Adipose tissue (tissue), 3 donors: ENCODE results near the gene RPLP2. TPM values are rescaled to one million over a fixed set of nuclear protein-coding genes. Genes with fewer than 3 reads are reported as not detected.

Experiments
- H3K27ac ChIP-seq: one replicate; pipeline ENCODE4 v1.5.1; 2013; ENCODE audit warnings: low read depth, low read length
- WGBS, 3 donors: extraction: QIAGEN DNeasy Blood & Tissue Kit; methylation state at CpG; one replicate each; pipeline ENCODE4 v1.1.7; 2013; 5-methylcytosine and 5-hydroxymethylcytosine counted together
- polyA plus RNA-seq, 3 donors: library from polyadenylated mRNA; stranded (reverse); fragments of 200-250 nt; gene quantifications; one replicate each; pipeline ENCODE4 v1.2.3, GENCODE V29; 2013
- donor health status: healthy with polysubstance abuse.
- donor health status: Bipolar disorder and iron deficiency.
- donor health status: healthy.

Gene RPLP2
- polyA plus RNA-seq, 3 donors: 1,158 to 3,822 (median 2,898) TPM

GRCh38 chr11:839875-840617 is 30.3 kb downstream of the RPLP2 start:
- WGBS, 3 donors: 56 to 83% (median 81%) methylated on average over 22 to 25 of the region's 25 CpGs
- H3K27ac ChIP-seq: no peak overlapping the region

- WGBS, 3 donors: 0% methylated on average over 18 to 27 of the region's 27 CpGs
- H3K27ac ChIP-seq: no peak overlapping the region
Measured at GRCh38 chr11:841981-842369, 32.2 kb downstream of the RPLP2 start.

- WGBS, 3 donors: 0 to 1% (median 0%) methylated on average over 77 to 87 of the region's 87 CpGs
- H3K27ac ChIP-seq: peak within 1 kb of the TSS; percentile 87
Measured at GRCh38 chr11:842370-843002, 32.7 kb downstream of the RPLP2 start, which contains the start of the genes POLR2L and TSPAN4. POLR2L (minus strand) TSS chr11:842529; CDS start chr11:842508, 21 bp downstream. TSPAN4 (plus strand) TSS chr11:842852; CDS start chr11:850305, 7,453 bp downstream.

- 0 to 1% (median 1%) methylated on average over 35 to 53 of the region's 53 CpGs for WGBS, 3 donors
- peak overlapping the region; percentile 78 for H3K27ac ChIP-seq
Measured at GRCh38 chr11:843086-843734, 33.4 kb downstream of the RPLP2 start.

GRCh38 chr11:843818-844692 is 34.3 kb downstream of the RPLP2 start:
- 3 to 7% (median 5%) methylated on average over 22 to 25 of the region's 25 CpGs for WGBS, 3 donors
- H3K27ac ChIP-seq: peak overlapping the region; percentile 78

GRCh38 chr11:844693-845644 is 35.2 kb downstream of the RPLP2 start:
- 21 to 44% (median 25%) methylated on average over 26 to 31 of the region's 31 CpGs for WGBS, 3 donors
- H3K27ac ChIP-seq: peak overlapping the region; percentile 68

- 44 to 67% (median 49%) methylated on average over 8 of the region's 8 CpGs for WGBS, 3 donors
- H3K27ac ChIP-seq: no peak overlapping the region
Measured at GRCh38 chr11:845872-846495, 36.2 kb downstream of the RPLP2 start.

- whole genome bisulfite sequencing, 3 donors: 71 to 83% (median 71%) methylated on average over 11 of the region's 11 CpGs
- H3K27ac ChIP-seq: no peak overlapping the region
Measured at GRCh38 chr11:846496-847098, 36.8 kb downstream of the RPLP2 start.

GRCh38 chr11:847876-848275 is 38.1 kb downstream of the RPLP2 start:
- WGBS, 3 donors: 74 to 83% (median 77%) methylated on average over 17 to 18 of the region's 18 CpGs

GRCh38 chr11:848380-848931 is 38.7 kb downstream of the RPLP2 start:
- H3K27ac ChIP-seq: no peak overlapping the region
- WGBS, 3 donors: 32 to 39% (median 34%) methylated on average over 14 of the region's 14 CpGs

More at GRCh38 chr11:847876-848275, 38.1 kb downstream of the RPLP2 start:
- no peak overlapping the region for H3K27ac ChIP-seq

GRCh38 chr11:849104-849824 is 39.5 kb downstream of the RPLP2 start:
- H3K27ac ChIP-seq: no peak overlapping the region
- WGBS, 3 donors: 5 to 19% (median 18%) methylated on average over 30 to 70 of the region's 71 CpGs

- H3K27ac ChIP-seq: no peak overlapping the region
- WGBS, 3 donors: 32 to 44% (median 40%) methylated on average over 70 to 97 of the region's 97 CpGs
Measured at GRCh38 chr11:849951-850774, 40.4 kb downstream of the RPLP2 start.

GRCh38 chr11:850775-851763 is 41.3 kb downstream of the RPLP2 start:
- H3K27ac ChIP-seq: no peak overlapping the region
- WGBS, 3 donors: 72 to 82% (median 79%) methylated on average over 27 to 28 of the region's 28 CpGs

GRCh38 chr11:852762-853161 is 43.0 kb downstream of the RPLP2 start:
- WGBS, 3 donors: 78 to 80% (median 80%) methylated on average over 11 to 15 of the region's 15 CpGs
- no peak overlapping the region for H3K27ac ChIP-seq
